ENCODE results near the gene NR2C2. TPM values are rescaled to one million over a fixed set of nuclear protein-coding genes. Genes with fewer than 3 reads are reported as not detected.
A peak's percentile ranks its signal among the peaks of the same experiment; 100 is the strongest.

The NR2C2 gene
- total and polyA plus RNA-seq, 2 of the 13 experiments (the other 11 are each of a cell fraction or from before 2014, with no cell fraction given) = 7.8 to 11.8 TPM

DNA sequence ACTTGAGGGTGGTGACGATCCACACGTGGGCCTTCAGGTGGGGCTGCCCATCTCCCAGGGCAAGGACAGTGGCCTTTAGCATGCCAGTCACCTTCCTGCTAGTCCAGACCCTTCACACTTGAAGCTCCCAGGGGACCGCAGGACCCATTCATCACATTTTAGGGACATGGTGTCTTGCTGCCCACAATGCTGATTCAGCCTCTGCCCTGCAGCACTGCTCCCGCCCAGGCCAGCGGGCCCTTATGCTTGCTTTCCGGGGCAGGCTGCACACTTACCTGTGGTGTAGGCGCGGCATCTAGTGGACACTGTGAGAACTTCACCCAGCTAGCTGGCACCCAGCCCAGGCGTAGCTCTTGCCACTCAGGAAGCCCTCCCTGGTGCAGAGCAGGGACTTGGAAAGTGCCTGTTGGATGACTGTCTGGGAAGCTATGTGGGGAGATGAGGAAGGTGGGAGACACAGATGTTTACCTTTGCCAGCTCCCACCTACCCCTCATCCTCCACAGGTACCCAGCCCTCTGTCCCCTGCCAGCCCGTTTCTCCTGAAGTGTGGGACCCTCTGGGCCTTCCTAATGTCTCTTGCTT is 26.3 kb upstream of the NR2C2 start (continued):
- TF ChIP-seq ZNF256 (CRISPR knock-in tag; conservative IDR thresholded peaks at IDR 0.05) (no peak), ZNF546 (CRISPR knock-in tag; conservative IDR thresholded peaks at IDR 0.05) (no peak), HOXA7 (CRISPR knock-in tag; IDR thresholded peaks at IDR 0.05) (no peak), ZFYVE20 (CRISPR knock-in tag; IDR thresholded peaks at IDR 0.05; ENCODE audit: borderline replicate concordance, low read depth) (no peak), ZNF530 (CRISPR knock-in tag; IDR thresholded peaks at IDR 0.05; ENCODE audit: low read depth) (no peak), KLF11 (CRISPR knock-in tag; IDR thresholded peaks at IDR 0.05) (no peak), TBX2 (CRISPR knock-in tag; IDR thresholded peaks at IDR 0.05; ENCODE audit: borderline replicate concordance) (peak; percentile 44; the same call in 1 of the 2 replicates), ZNF510 (CRISPR knock-in tag; IDR thresholded peaks at IDR 0.05; ENCODE audit: low read depth) (no peak), TEAD2 (CRISPR knock-in tag; IDR thresholded peaks at IDR 0.05) (no peak), GZF1 (CRISPR knock-in tag; IDR thresholded peaks at IDR 0.05) (no peak), ZNF605 (CRISPR knock-in tag; IDR thresholded peaks at IDR 0.05) (no peak), TBL1XR1 (IDR thresholded peaks at IDR 0.05; ENCODE audit: borderline replicate concordance, low read length, partially characterized antibody) (no peak), SMAD3 (CRISPR knock-in tag; IDR thresholded peaks at IDR 0.05) (peak; percentile 62; the same call in 1 of the 2 replicates), SNAPC2 (CRISPR knock-in tag; IDR thresholded peaks at IDR 0.05) (no peak), FOXA3 (CRISPR knock-in tag; IDR thresholded peaks at IDR 0.05) (peak; percentile 54; the same call in 1 of the 2 replicates), RBM22 (optimal IDR thresholded peaks at IDR 0.05; ENCODE audit: low read length) (no peak), SPEN (CRISPR knock-in tag; IDR thresholded peaks at IDR 0.05; ENCODE audit: low read depth) (no peak), CBX1 (IDR thresholded peaks at IDR 0.05; ENCODE audit: low read depth) (no peak), ZNF468 (CRISPR knock-in tag; IDR thresholded peaks at IDR 0.05) (no peak), XRCC5 (optimal IDR thresholded peaks at IDR 0.05; ENCODE audit: low read length) (peak; percentile 49), ZEB1 (IDR thresholded peaks at IDR 0.05; ENCODE audit: insufficient replicate concordance, low read depth) (no peak), ZSCAN9 (CRISPR knock-in tag; IDR thresholded peaks at IDR 0.05; ENCODE audit: borderline replicate concordance) (no peak; the same call in 1 of the 2 replicates), ZNF20 (CRISPR knock-in tag; IDR thresholded peaks at IDR 0.05) (no peak)
- TF ChIP-seq, protein P1, sequence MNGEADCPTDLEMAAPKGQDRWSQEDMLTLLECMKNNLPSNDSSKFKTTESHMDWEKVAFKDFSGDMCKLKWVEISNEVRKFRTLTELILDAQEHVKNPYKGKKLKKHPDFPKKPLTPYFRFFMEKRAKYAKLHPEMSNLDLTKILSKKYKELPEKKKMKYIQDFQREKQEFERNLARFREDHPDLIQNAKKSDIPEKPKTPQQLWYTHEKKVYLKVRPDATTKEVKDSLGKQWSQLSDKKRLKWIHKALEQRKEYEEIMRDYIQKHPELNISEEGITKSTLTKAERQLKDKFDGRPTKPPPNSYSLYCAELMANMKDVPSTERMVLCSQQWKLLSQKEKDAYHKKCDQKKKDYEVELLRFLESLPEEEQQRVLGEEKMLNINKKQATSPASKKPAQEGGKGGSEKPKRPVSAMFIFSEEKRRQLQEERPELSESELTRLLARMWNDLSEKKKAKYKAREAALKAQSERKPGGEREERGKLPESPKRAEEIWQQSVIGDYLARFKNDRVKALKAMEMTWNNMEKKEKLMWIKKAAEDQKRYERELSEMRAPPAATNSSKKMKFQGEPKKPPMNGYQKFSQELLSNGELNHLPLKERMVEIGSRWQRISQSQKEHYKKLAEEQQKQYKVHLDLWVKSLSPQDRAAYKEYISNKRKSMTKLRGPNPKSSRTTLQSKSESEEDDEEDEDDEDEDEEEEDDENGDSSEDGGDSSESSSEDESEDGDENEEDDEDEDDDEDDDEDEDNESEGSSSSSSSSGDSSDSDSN (CRISPR knock-in tag; IDR thresholded peaks at IDR 0.05) = no peak
- TF ChIP-seq, protein P2, sequence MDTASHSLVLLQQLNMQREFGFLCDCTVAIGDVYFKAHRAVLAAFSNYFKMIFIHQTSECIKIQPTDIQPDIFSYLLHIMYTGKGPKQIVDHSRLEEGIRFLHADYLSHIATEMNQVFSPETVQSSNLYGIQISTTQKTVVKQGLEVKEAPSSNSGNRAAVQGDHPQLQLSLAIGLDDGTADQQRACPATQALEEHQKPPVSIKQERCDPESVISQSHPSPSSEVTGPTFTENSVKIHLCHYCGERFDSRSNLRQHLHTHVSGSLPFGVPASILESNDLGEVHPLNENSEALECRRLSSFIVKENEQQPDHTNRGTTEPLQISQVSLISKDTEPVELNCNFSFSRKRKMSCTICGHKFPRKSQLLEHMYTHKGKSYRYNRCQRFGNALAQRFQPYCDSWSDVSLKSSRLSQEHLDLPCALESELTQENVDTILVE (CRISPR knock-in tag; IDR thresholded peaks at IDR 0.05) = 0 out of 2 replicates have a peak, but pooled peaks have one; percentile 29
- TF ChIP-seq, protein P3, sequence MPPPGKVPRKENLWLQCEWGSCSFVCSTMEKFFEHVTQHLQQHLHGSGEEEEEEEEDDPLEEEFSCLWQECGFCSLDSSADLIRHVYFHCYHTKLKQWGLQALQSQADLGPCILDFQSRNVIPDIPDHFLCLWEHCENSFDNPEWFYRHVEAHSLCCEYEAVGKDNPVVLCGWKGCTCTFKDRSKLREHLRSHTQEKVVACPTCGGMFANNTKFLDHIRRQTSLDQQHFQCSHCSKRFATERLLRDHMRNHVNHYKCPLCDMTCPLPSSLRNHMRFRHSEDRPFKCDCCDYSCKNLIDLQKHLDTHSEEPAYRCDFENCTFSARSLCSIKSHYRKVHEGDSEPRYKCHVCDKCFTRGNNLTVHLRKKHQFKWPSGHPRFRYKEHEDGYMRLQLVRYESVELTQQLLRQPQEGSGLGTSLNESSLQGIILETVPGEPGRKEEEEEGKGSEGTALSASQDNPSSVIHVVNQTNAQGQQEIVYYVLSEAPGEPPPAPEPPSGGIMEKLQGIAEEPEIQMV (CRISPR knock-in tag; IDR thresholded peaks at IDR 0.05; ENCODE audit: low read depth) = no peak
- TF ChIP-seq, protein P4, sequence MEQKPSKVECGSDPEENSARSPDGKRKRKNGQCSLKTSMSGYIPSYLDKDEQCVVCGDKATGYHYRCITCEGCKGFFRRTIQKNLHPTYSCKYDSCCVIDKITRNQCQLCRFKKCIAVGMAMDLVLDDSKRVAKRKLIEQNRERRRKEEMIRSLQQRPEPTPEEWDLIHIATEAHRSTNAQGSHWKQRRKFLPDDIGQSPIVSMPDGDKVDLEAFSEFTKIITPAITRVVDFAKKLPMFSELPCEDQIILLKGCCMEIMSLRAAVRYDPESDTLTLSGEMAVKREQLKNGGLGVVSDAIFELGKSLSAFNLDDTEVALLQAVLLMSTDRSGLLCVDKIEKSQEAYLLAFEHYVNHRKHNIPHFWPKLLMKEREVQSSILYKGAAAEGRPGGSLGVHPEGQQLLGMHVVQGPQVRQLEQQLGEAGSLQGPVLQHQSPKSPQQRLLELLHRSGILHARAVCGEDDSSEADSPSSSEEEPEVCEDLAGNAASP (CRISPR knock-in tag; IDR thresholded peaks at IDR 0.05; ENCODE audit: borderline replicate concordance) = no peak
